HepG2 (cell line): ENCODE measurements around the gene BEAN1. TPM values are rescaled to one million over a fixed set of nuclear protein-coding genes. Genes with fewer than 3 reads are reported as not detected.

ENCODE experiments used
- ATM ChIP-seq: fragments of 450-650 bp; IDR thresholded peaks from 2 replicates; pipeline ENCODE4 v1.7.1; 2017; ENCODE audit warnings: mild to moderate bottlenecking, borderline replicate concordance
- FOXA1 ChIP-seq, 2 experiments: fragments of 450-650 bp in 1 of 2; sonication (generic) in 1 of 2; formaldehyde crosslinking in 1 of 2; IDR thresholded peaks; 2 replicates each; pipeline versions ENCODE4 v1.4.0 to v1.6.1; 2016 to 2020; ENCODE audit warnings: missing genetic modification reagents in 1 of 2
- HMG20A ChIP-seq: IDR thresholded peaks from 2 replicates; pipeline ENCODE4 v1.6.1; 2016; ENCODE audit warnings: borderline replicate concordance
- HMGXB3 ChIP-seq: sonication (generic); formaldehyde crosslinking; IDR thresholded peaks from 2 replicates; pipeline ENCODE4 v1.4.0; 2020; ENCODE audit warnings: missing genetic modification reagents, borderline replicate concordance
- ISX ChIP-seq: sonication (generic); formaldehyde crosslinking; conservative IDR thresholded peaks from 2 replicates; pipeline ENCODE4 v1.5.0; 2020; ENCODE audit warnings: missing genetic modification reagents
- NR2F1 ChIP-seq, 2 experiments: fragments of 450-650 bp in 1 of 2; formaldehyde crosslinking in 1 of 2; IDR thresholded peaks; 2 replicates each; pipeline versions ENCODE4 v1.5.0 to v1.6.1; 2016 to 2020; ENCODE audit warnings: mild to moderate bottlenecking in 1 of 2, missing compliant biosample characterization in 1 of 2, missing genetic modification reagents in 1 of 2, moderate library complexity in 1 of 2
- SIX1 ChIP-seq: sonication (generic); formaldehyde crosslinking; IDR thresholded peaks from 2 replicates; pipeline ENCODE4 v1.4.0; 2020; ENCODE audit warnings: missing genetic modification reagents, borderline replicate concordance
- SRSF9 ChIP-seq: fragments of 200-400 bp; formaldehyde crosslinking; IDR thresholded peaks from 2 replicates; pipeline ENCODE4 v1.6.1; 2018; ENCODE audit warnings: borderline replicate concordance, mild to moderate bottlenecking, low read depth, low read length; ENCODE audit not compliant: insufficient read depth, poor library complexity, severe bottlenecking
- ZBTB4 ChIP-seq: sonication (generic); formaldehyde crosslinking; IDR thresholded peaks from 2 replicates; pipeline ENCODE4 v1.4.0; 2020; ENCODE audit warnings: missing genetic modification reagents, mild to moderate bottlenecking, borderline replicate concordance
- ZNF646 ChIP-seq: sonication (generic); formaldehyde crosslinking; IDR thresholded peaks from 2 replicates; pipeline ENCODE4 v1.9.0; 2021; ENCODE audit warnings: mild to moderate bottlenecking, missing genetic modification reagents
- ZSCAN12 ChIP-seq: sonication (generic); formaldehyde crosslinking; IDR thresholded peaks from 2 replicates; pipeline ENCODE4 v1.9.0; 2021; ENCODE audit warnings: mild to moderate bottlenecking, missing genetic modification reagents
- polyA plus RNA-seq, 8 experiments: library from polyadenylated mRNA; depleted of rRNA in 3 of 8; stranded (reverse) in 7 of 8; unstranded in 1 of 8; fragments of >200 nt; fragmentation: Illumina TruSeq in 4 of 8; extraction: Trizol in 4 of 8; gene quantifications; 2 replicates each; pipeline versions ENCODE4 v1.2.1 to v1.2.3, GENCODE V29; 2011 to 2016; ENCODE audit warnings: low read depth in 4 of 8, missing spikeins in 1 of 8, mixed read lengths in 1 of 8; ENCODE audit not compliant: insufficient read depth in 1 of 8
- total RNA-seq, 5 experiments: library from RNA; depleted of rRNA; stranded (reverse); fragments of >200 nt; fragmentation: Illumina TruSeq; extraction: Trizol; gene quantifications; 2 replicates each; pipeline ENCODE4 v1.2.3, GENCODE V29; 2016; ENCODE audit warnings: low read depth in 1 of 5

The BEAN1 gene
- total and polyA plus RNA-seq, 2 of the 13 experiments (the other 11 are each of a cell fraction or from before 2014, with no cell fraction given): 0.53 to 1.4 TPM

DNA sequence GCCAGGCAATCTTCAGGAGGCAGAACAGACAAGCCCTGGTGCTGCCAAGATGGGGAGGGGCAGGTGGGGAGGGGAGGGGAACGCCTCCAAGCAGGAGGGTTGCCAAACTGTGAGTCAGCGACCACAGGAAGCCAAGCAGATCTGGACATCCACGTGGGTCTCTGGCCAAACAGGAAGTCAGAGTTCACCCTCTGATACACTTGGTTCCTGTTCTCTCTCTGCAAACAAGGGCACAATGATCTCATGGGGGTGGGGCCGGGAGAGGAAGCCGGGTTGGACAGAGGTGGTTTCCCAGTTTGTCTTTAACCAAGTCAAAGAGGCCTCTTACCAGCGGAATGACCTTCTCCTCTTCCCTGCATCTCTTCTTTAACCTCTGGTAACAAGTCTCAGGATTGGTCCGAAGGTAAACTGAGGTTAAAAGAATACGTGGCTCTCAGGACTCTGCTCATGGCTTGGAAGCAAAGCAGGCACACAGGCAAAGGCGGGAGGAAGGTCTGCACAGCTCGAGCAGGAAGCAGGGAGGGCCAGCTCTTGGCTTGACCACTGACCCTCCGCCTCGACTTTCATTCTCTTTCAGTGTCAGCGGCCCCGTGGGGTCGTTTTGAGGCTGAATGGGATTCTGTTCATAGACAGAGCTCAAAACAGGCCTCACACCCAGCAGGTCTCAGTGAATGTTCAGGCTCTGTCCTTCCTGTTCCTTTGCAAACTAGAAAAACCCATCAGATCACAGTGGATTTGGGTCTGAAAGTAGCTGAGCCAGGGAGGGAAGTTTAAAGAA, 89.9 kb downstream of the BEAN1 start (continued):
- TF ChIP-seq ZNF646 (no peak), SIX1 (CRISPR knock-in tag) (peak; percentile 50; the same call in 1 of the 2 replicates), ZSCAN12 (CRISPR knock-in tag) (peak; percentile 94), ISX (CRISPR knock-in tag) (0 out of 2 replicates have a peak, but pooled peaks have one; percentile 79), HMG20A (CRISPR knock-in tag) (peak; percentile 86), ATM (no peak), NR2F1 (CRISPR knock-in tag; IDR thresholded peaks at IDR 0.05) (peak; percentile 51 to 60; a peak in 1 of 4 replicates), FOXA1 (IDR thresholded peaks at IDR 0.05) (peak; percentile 40; the same call in 1 of the 2 replicates), FOXA1 (CRISPR knock-in tag; IDR thresholded peaks at IDR 0.05) (peak; percentile 97), ZBTB4 (CRISPR knock-in tag) (peak; percentile 50), HMGXB3 (CRISPR knock-in tag) (peak; percentile 91; the same call in 1 of the 2 replicates), SRSF9 (no peak)
